ENCODE measurements around the gene GLIS1.

DNA sequence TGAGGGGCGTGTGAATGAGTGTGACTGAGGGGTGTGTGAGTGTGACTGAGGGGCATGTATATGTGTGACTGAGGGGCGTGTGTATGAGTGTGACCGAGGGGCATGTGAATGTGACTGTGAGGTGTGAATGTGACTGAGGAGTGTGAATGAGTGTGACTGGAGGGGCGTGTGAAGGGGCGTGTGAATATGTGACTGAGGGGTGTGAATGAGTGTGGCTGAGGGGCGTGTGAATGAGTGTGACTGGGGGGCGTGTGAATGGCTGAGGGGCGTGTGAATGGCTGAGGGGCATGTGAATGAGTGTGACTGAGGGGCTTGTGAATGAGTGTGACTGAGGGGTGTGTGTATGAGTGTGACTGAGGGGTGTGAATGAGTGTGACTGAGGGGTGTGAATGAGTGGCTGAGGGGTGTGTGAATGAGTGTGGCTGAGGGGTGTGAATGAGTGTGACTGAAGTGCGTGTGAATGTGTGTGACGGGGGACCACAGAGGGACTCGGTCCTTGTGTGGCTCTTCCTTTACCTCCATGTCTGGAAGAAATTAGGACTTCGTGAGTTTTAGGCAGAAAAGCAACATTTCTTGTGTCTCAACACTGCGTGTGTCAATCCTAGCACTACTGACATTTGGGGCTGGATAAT is 105.8 kb downstream of the GLIS1 start:
- TF ChIP-seq NFRKB (IDR thresholded peaks at IDR 0.05) (no peak), L3MBTL2 (conservative IDR thresholded peaks at IDR 0.05) (no peak), HDGF (IDR thresholded peaks at IDR 0.05; ENCODE audit: borderline replicate concordance) (no peak), ARNT (IDR thresholded peaks at IDR 0.05) (no peak)
